ENCODE measurements around the gene NCCRP1. TPM values are rescaled to one million over a fixed set of nuclear protein-coding genes. Genes with fewer than 3 reads are reported as not detected.

The NCCRP1 gene
- total RNA-seq, 1 donor from 2014 or later: 6.0 TPM

- Histone ChIP-seq H3K27me3 (ENCODE audit: control insufficient read depth, insufficient read depth, low read length) (no peaks in the 10 kb centered on the region), H3K4me3 (ENCODE audit: low read depth, low read length) (no peak overlapping the region), H3K36me3 (ENCODE audit: control insufficient read depth, insufficient read depth, low read length) (no peaks in the 10 kb centered on the region)
- TF ChIP-seq CTCF (IDR thresholded peaks at IDR 0.05; ENCODE audit: insufficient read depth, low read length, poor library complexity, severe bottlenecking): no peak
- no peak for DNase-seq (ENCODE audit: low read depth)
These were observed 30.0 kb upstream of the NCCRP1 start for GRCh38 chr19:39166571-39167391.

GRCh38 chr19:39167461-39168257 lies 29.1 kb upstream of the NCCRP1 start:
- TF ChIP-seq CTCF (IDR thresholded peaks at IDR 0.05; ENCODE audit: insufficient read depth, low read length, poor library complexity, severe bottlenecking): no peak
- DNase-seq (ENCODE audit: low read depth): no peak
- H3K4me3 ChIP-seq (ENCODE audit: low read depth, low read length): no peak overlapping the region
- no peaks in the 10 kb centered on the region for H3K36me3 ChIP-seq (ENCODE audit: control insufficient read depth, insufficient read depth, low read length)
- no peaks in the 10 kb centered on the region for H3K27me3 ChIP-seq (ENCODE audit: control insufficient read depth, insufficient read depth, low read length)

- H3K4me3 ChIP-seq (ENCODE audit: low read depth, low read length): no peak overlapping the region
- H3K27me3 ChIP-seq (ENCODE audit: control insufficient read depth, insufficient read depth, low read length): no peaks in the 10 kb centered on the region
- no peak for TF ChIP-seq CTCF (IDR thresholded peaks at IDR 0.05; ENCODE audit: insufficient read depth, low read length, poor library complexity, severe bottlenecking)
- no peak for DNase-seq (ENCODE audit: low read depth)
- H3K36me3 ChIP-seq (ENCODE audit: control insufficient read depth, insufficient read depth, low read length): no peaks in the 10 kb centered on the region
These were observed 28.3 kb upstream of the NCCRP1 start for GRCh38 chr19:39168258-39169142.

GRCh38 chr19:39169143-39169810 lies 27.5 kb upstream of the NCCRP1 start:
- TF ChIP-seq CTCF (IDR thresholded peaks at IDR 0.05; ENCODE audit: insufficient read depth, low read length, poor library complexity, severe bottlenecking): no peak
- Histone ChIP-seq H3K36me3 (ENCODE audit: control insufficient read depth, insufficient read depth, low read length) (no peaks in the 10 kb centered on the region), H3K27me3 (ENCODE audit: control insufficient read depth, insufficient read depth, low read length) (no peaks in the 10 kb centered on the region), H3K4me3 (ENCODE audit: low read depth, low read length) (no peak overlapping the region)
- no peak for DNase-seq (ENCODE audit: low read depth)

Data from kidney epithelial cell (primary cell).